GM19467 (cell line): ENCODE measurements around the gene HOXB2.

ENCODE experiments used
- ATAC-seq: cut with Tn5 transposase; IDR thresholded peaks from one replicate; pipeline ENCODE4 v1.9.1; 2021; ENCODE audit warnings: mild to moderate bottlenecking, moderate library complexity; ENCODE audit not compliant: unreplicated experiment

HOXB2 gene

GRCh38 chr17:48545022-48545375 is at the start of gene HOXB2:
Gene HOXB2 (minus strand): TSS chr17:48545109. CDS start chr17:48544911, 198 bp downstream.
- ATAC-seq, result no peak

- ATAC-seq, result no peak
Measured at GRCh38 chr17:48593840-48594537, 49.1 kb upstream of the HOXB2 start.

GRCh38 chr17:48593126-48593829 is 48.4 kb upstream of the HOXB2 start, which contains the start of gene HOXB5:
Gene HOXB5 (minus strand): TSS chr17:48593779. CDS start chr17:48593682, 97 bp downstream.
- ATAC-seq, result no peak

GRCh38 chr17:48592577-48592976 is 47.7 kb upstream of the HOXB2 start:
- no peak for ATAC-seq

- no peak for ATAC-seq
Measured at GRCh38 chr17:48592057-48592514, 47.2 kb upstream of the HOXB2 start.

GRCh38 chr17:48591255-48592056 is 46.5 kb upstream of the HOXB2 start:
- no peak for ATAC-seq

GRCh38 chr17:48590607-48591161 is 45.8 kb upstream of the HOXB2 start:
- no peak for ATAC-seq

- no peak for ATAC-seq
Measured at GRCh38 chr17:48589831-48590606, 45.1 kb upstream of the HOXB2 start, which contains the start of gene HOXB3. Gene HOXB3 (minus strand): TSS chr17:48590241. CDS start chr17:48552474, 37,767 bp downstream.

- no peak for ATAC-seq
Measured at GRCh38 chr17:48589060-48589830, 44.3 kb upstream of the HOXB2 start.

GRCh38 chr17:48588528-48588927 is 43.6 kb upstream of the HOXB2 start:
- no peak for ATAC-seq

GRCh38 chr17:48588074-48588415 is 43.1 kb upstream of the HOXB2 start:
- ATAC-seq, result no peak

GRCh38 chr17:48587276-48588073 is 42.6 kb upstream of the HOXB2 start:
- no peak for ATAC-seq

GRCh38 chr17:48586355-48587258 is 41.7 kb upstream of the HOXB2 start:
- no peak for ATAC-seq

- no peak for ATAC-seq
Measured at GRCh38 chr17:48584223-48584741, 39.4 kb upstream of the HOXB2 start.

GRCh38 chr17:48583708-48584222 is 38.9 kb upstream of the HOXB2 start:
- ATAC-seq, result no peak

- no peak for ATAC-seq
Measured at GRCh38 chr17:48582750-48583069, 37.8 kb upstream of the HOXB2 start.

- no peak for ATAC-seq
Measured at GRCh38 chr17:48579760-48580554, 35.0 kb upstream of the HOXB2 start.
